Naive thymus-derived CD4-positive, alpha-beta T cell (primary cell): ENCODE data around the gene TIGD7. TPM values are rescaled to one million over a fixed set of nuclear protein-coding genes. Genes with fewer than 3 reads are reported as not detected.

Source experiments
- ATAC-seq: fragments of 150-1000 bp; cut with Tn5 transposase; 2 replicates; pipeline ENCODE4 v1.10.0; 2021; ENCODE audit warnings: mild to moderate bottlenecking, moderate library complexity
- CTCF ChIA-PET: fragments of 350-600 bp; sonication (Branson Sonifier 250); formaldehyde crosslinking; loops from one replicate; lab custom pipeline; 2021; ENCODE audit warnings: antibody characterized with exemption; lab: Charles Lee
- POLR2A ChIA-PET: fragments of 350-600 bp; sonication (Branson Sonifier 250); formaldehyde crosslinking; loops from one replicate; lab custom pipeline; 2021; ENCODE audit warnings: antibody characterized with exemption, inconsistent platforms; lab: Charles Lee
- DNase-seq, 9 donors: peaks; one replicate each; pipeline versions ENCODE4 v3.0.0 to v3.0.0-alpha.2; 2020 to 2022; ENCODE audit warnings: mixed read lengths in 1 of 9
- H3K27ac ChIP-seq: one replicate; pipeline ENCODE4 v1.7.0; 2013; ENCODE audit warnings: mild to moderate bottlenecking, low read depth, low read length, moderate library complexity
- H3K27me3 ChIP-seq, 2 donors: one replicate each; pipeline ENCODE4 v1.7.0; 2013; ENCODE audit warnings: low read length in 2 of 2, mild to moderate bottlenecking in 2 of 2, moderate library complexity in 2 of 2; ENCODE audit not compliant: control insufficient read depth in 2 of 2, insufficient read depth in 2 of 2
- H3K36me3 ChIP-seq, 3 experiments: 1 replicate in 2 of 3; 2 replicates in 1 of 3; pipeline ENCODE4 v1.7.0; 2013; ENCODE audit warnings: low read length in 3 of 3, mild to moderate bottlenecking in 3 of 3, moderate library complexity in 1 of 3; ENCODE audit not compliant: insufficient read depth in 3 of 3, control insufficient read depth in 2 of 3
- H3K4me1 ChIP-seq, 2 donors: one replicate each; pipeline ENCODE4 v1.7.0; 2013; ENCODE audit warnings: low read length in 2 of 2, mild to moderate bottlenecking in 2 of 2, moderate library complexity in 1 of 2; ENCODE audit not compliant: control insufficient read depth in 2 of 2, insufficient read depth in 2 of 2
- H3K4me3 ChIP-seq: 2 replicates; pipeline ENCODE4 v1.7.0; 2013; ENCODE audit warnings: mild to moderate bottlenecking, low read length
- H3K9me3 ChIP-seq, 3 experiments: 1 replicate in 2 of 3; 2 replicates in 1 of 3; pipeline ENCODE4 v1.7.0; 2013; ENCODE audit warnings: low read length in 3 of 3; ENCODE audit not compliant: control insufficient read depth in 2 of 3
- H3K27ac Mint-ChIP-seq, 9 donors: one replicate each; pipeline ENCODE4 v1.8.0; 2020 to 2022; ENCODE audit warnings: mixed read lengths in 9 of 9, mild to moderate bottlenecking in 8 of 9, moderate library complexity in 5 of 9, inconsistent platforms in 2 of 9
- H3K27me3 Mint-ChIP-seq, 5 donors: one replicate each; pipeline ENCODE4 v1.8.0; 2021 to 2022; ENCODE audit warnings: mixed read lengths in 5 of 5, mild to moderate bottlenecking in 1 of 5
- H3K36me3 Mint-ChIP-seq, 5 donors: one replicate each; pipeline ENCODE4 v1.8.0; 2020 to 2022; ENCODE audit warnings: mixed read lengths in 5 of 5, mild to moderate bottlenecking in 3 of 5, inconsistent platforms in 1 of 5
- H3K4me1 Mint-ChIP-seq, 7 donors: one replicate each; pipeline ENCODE4 v1.8.0; 2020 to 2022; ENCODE audit warnings: mixed read lengths in 7 of 7, mild to moderate bottlenecking in 3 of 7, inconsistent platforms in 1 of 7
- H3K4me3 Mint-ChIP-seq, 10 donors: one replicate each; pipeline ENCODE4 v1.8.0; 2020 to 2022; ENCODE audit warnings: mild to moderate bottlenecking in 10 of 10, mixed read lengths in 10 of 10, moderate library complexity in 6 of 10, inconsistent platforms in 2 of 10
- H3K9me3 Mint-ChIP-seq, 11 donors: one replicate each; pipeline ENCODE4 v1.8.0; 2020 to 2022; ENCODE audit warnings: mixed read lengths in 11 of 11, mild to moderate bottlenecking in 4 of 11, inconsistent platforms in 1 of 11, moderate library complexity in 1 of 11
- intact Hi-C, 2 donors: fragments of 100-400 bp; cut with micrococcal nuclease; formaldehyde crosslinking; loops; one replicate each; pipeline ENCODE4 v1.15.1; 2023
- polyA plus RNA-seq, 2 donors: library from polyadenylated mRNA; unstranded; fragments of 300-500 nt; fragmentation: Illumina TruSeq; gene quantifications; one replicate each; pipeline ENCODE4 v1.2.3, GENCODE V29; 2021
- total RNA-seq, 6 experiments: library from RNA in 5 of 6; stranded (reverse) in 5 of 6; gene quantifications; 1 replicate in 5 of 6; 2 replicates in 1 of 6; pipeline ENCODE4 v1.2.3 and lab custom pipeline; 2021 to 2026

Gene TIGD7
- total and polyA plus RNA-seq, 7 experiments from 2014 or later: 4.9 to 18.4 (median 5.6) TPM

DNA sequence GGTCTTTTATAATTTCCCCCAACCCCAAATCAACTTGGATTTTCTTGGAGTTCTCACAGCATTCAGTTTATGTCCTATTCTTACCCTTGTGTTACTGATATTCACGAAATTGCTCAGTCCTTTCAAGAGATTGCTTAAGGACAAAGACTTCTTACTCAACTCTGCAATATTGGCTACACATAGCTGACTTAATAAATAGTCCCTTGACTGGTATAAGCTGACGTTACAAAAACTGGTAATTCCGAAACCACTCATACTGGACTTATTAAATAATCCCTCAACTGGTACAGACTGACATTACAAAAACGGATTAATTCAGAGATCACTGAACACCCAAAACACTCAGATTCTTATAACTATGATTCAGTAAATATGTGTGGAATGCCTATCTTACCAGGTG, 860 bp downstream of the TIGD7 start:
- peaks cover 30 to 76% (median 61%) of the 10 kb centered on the region in 5 donors for H3K36me3 Mint-ChIP-seq
- H3K4me1 ChIP-seq: peaks cover 12 to 13% of the 10 kb centered on the region in 2 donors
- H3K9me3 Mint-ChIP-seq: peaks cover 19 to 77% (median 51%) of the 10 kb centered on the region in 11 donors
- H3K27ac Mint-ChIP-seq: peak overlapping the region in 8 of 9 donors; percentile 62 to 92 (median 82)
- DNase-seq (no peak), ATAC-seq (no peak)
- H3K27ac ChIP-seq: no peak overlapping the region
- POLR2A ChIA-PET: interaction anchor here (0.8 to 3.3 kb wide), 14 partner anchors 11 to 196 kb away, joined by 3 to 38 read pairs (median 4); partner anchors contain the start of genes CLUAP1, ZNF174, ZNF213 and ZNF263
- no peaks in the 10 kb centered on the region for H3K27me3 ChIP-seq
- H3K4me3 ChIP-seq: peak overlapping the region; percentile 78
- H3K4me1 Mint-ChIP-seq: peaks cover 4 to 38% (median 19%) of the 10 kb centered on the region in 7 donors
- peaks cover 0 to 70% (median 24%) of the 10 kb centered on the region in 3 experiments for H3K9me3 ChIP-seq
- no peaks in the 10 kb centered on the region for H3K27me3 Mint-ChIP-seq
- peaks cover 8 to 28% (median 10%) of the 10 kb centered on the region in 3 experiments for H3K36me3 ChIP-seq
- CTCF ChIA-PET: interaction anchor here (0.6 to 1.8 kb wide), 4 partner anchors 21 to 132 kb away, joined by 3 to 4 read pairs (median 3); partner anchors contain the start of gene ZNF263
- intact Hi-C loops: no loop called here
- peak overlapping the region; percentile 78 to 87 (median 84) for H3K4me3 Mint-ChIP-seq

DNA sequence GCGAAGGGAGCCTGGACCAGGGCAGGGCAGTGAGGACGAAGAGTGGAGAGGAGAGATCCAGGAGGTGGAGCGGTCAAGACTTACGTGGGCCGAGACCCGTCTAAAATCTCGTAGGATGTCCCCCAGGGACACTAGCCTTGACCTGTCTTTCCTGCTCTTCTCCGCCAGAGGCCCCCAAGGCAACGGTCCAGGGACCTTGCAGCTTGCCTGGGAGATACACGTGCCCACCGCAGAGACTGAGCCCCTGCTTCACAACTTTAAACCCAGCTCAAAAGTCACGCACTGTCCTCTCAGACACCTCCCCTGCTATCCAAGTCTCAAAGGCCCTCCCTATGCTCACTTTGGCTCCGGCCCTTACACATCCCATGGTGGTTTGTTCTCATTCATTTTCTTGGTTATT, 9.4 kb downstream of the TIGD7 start:
- POLR2A ChIA-PET: interaction anchor here (1.1 kb wide), 1 partner anchor 13 kb away, joined by 6 read pairs; no protein-coding TSS in a partner anchor

DNA sequence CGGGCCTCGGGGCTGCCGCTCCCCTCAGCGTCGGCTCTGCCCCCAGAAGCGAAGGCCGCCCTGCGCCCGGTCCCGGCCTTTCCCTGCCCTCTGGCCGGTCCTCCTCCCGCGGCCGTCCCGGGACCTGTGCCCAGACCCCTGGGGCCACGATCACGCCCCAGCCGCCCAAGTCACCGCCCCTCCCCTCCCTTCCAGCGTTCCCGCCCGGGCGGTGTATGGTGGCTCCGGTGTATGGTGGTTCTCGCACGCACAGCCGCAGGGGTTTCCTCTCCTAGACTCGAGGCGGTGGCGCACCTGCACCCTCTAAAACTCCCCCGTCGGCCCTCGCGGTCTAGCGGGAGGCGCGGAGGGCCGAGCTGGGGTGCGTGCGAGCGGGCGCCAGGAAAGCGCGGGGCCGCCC, 10.0 kb downstream of the TIGD7 start:
- Mint-ChIP-seq H3K36me3 (peaks cover 30 to 78% (median 57%) of the 10 kb centered on the region in 5 donors), H3K4me1 (peaks cover 0 to 7% (median 2%) of the 10 kb centered on the region in 7 donors), H3K27ac (no peak overlapping the region), H3K4me3 (no peak overlapping the region), H3K27me3 (no peaks in the 10 kb centered on the region), H3K9me3 (peaks cover 11 to 90% (median 77%) of the 10 kb centered on the region in 11 donors)
- ATAC-seq (no peak), DNase-seq (no peak)
- no peak overlapping the region for H3K27ac ChIP-seq
- CTCF ChIA-PET: no interaction called here
- H3K4me1 ChIP-seq: no peaks in the 10 kb centered on the region
- no peak overlapping the region for H3K4me3 ChIP-seq
- H3K36me3 ChIP-seq: peaks cover 4 to 32% (median 14%) of the 10 kb centered on the region in 3 experiments
- H3K9me3 ChIP-seq: peaks cover 4 to 90% (median 35%) of the 10 kb centered on the region in 3 experiments
- intact Hi-C loops: no loop called here
- POLR2A ChIA-PET: no interaction called here
- H3K27me3 ChIP-seq: no peaks in the 10 kb centered on the region

More for the DNA sequence above, 9.4 kb downstream of the TIGD7 start:
- Histone ChIP-seq H3K36me3 (peaks cover 0 to 26% (median 8%) of the 10 kb centered on the region in 3 experiments), H3K4me3 (no peak overlapping the region), H3K27ac (no peak overlapping the region), H3K4me1 (no peaks in the 10 kb centered on the region), H3K9me3 (peaks cover 4 to 89% (median 31%) of the 10 kb centered on the region in 3 experiments), H3K27me3 (no peaks in the 10 kb centered on the region)
- DNase-seq (no peak), ATAC-seq (no peak)
- Mint-ChIP-seq H3K9me3 (peaks cover 17 to 90% (median 77%) of the 10 kb centered on the region in 11 donors), H3K4me1 (peaks cover 0 to 7% (median 2%) of the 10 kb centered on the region in 7 donors), H3K27me3 (no peaks in the 10 kb centered on the region), H3K27ac (no peak overlapping the region), H3K4me3 (no peak overlapping the region), H3K36me3 (peaks cover 35 to 78% (median 57%) of the 10 kb centered on the region in 5 donors)
- CTCF ChIA-PET: interaction anchor here (1.0 kb wide), 1 partner anchor 17 kb away, joined by 3 read pairs; no protein-coding TSS in a partner anchor
- intact Hi-C loops: no loop called here

DNA sequence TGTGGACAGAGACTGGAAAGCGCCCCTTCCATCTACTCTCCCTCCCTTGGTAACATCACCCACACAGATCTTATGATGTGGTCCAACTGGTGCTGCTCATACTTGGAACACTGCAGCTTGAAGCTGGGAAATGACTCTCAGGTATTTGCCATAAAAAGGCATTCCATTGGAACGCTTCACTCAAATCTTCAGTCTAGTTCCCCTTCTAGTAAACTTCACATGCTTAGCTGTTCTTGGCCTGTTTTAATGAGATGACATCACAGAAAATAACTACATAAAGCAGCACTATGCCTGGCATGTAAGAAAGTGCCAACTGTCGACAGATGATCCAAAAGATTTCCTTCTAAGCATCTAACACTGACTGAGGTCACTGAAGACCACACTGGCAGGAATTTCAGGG, 12.6 kb downstream of the TIGD7 start:
- Mint-ChIP-seq H3K36me3 (peaks cover 25 to 81% (median 68%) of the 10 kb centered on the region in 5 donors), H3K4me1 (peaks cover 0 to 7% (median 2%) of the 10 kb centered on the region in 7 donors), H3K4me3 (no peak overlapping the region), H3K27ac (peak overlapping the region in 1 of 9 donors; percentile 36), H3K9me3 (peaks cover 9 to 92% (median 76%) of the 10 kb centered on the region in 11 donors), H3K27me3 (no peaks in the 10 kb centered on the region)
- ChIA-PET POLR2A (interaction anchor here (0.6 to 2.4 kb wide), 4 partner anchors 10 to 194 kb away, joined by 3 to 11 read pairs (median 4); partner anchors contain the start of gene ZNF263), CTCF (no interaction called here)
- H3K36me3 ChIP-seq: peaks cover 14 to 56% (median 28%) of the 10 kb centered on the region in 3 experiments
- H3K27me3 ChIP-seq: no peaks in the 10 kb centered on the region
- no peak for ATAC-seq
- intact Hi-C loops: no loop called here
- no peaks in the 10 kb centered on the region for H3K4me1 ChIP-seq
- no peak for DNase-seq
- H3K9me3 ChIP-seq: peaks cover 13 to 87% (median 49%) of the 10 kb centered on the region in 3 experiments
- H3K4me3 ChIP-seq: no peak overlapping the region
- H3K27ac ChIP-seq: no peak overlapping the region

DNA sequence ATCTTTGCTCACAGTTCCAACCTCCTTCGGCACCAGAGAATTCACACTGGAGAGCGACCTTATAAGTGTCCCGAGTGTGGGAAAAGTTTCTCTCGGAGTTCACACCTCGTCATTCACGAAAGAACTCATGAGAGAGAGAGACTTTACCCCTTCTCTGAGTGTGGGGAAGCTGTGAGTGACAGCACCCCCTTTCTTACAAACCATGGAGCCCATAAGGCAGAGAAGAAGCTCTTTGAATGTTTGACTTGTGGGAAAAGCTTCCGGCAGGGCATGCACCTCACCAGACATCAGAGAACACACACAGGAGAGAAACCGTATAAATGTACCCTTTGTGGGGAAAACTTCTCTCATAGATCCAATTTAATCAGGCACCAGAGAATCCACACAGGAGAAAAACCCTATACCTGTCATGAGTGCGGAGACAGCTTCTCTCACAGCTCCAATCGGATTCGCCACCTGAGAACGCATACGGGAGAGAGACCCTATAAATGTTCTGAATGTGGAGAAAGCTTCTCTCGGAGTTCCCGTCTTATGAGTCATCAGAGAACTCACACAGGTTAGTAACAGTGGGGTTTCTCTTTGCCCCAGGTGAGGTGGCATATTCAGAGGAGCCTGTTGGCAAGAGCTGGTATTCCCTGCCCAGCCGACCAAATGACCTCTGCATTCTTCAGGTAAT, 15.1 kb downstream of the TIGD7 start:
- no peaks in the 10 kb centered on the region for H3K27me3 Mint-ChIP-seq
- peaks cover 13 to 85% (median 45%) of the 10 kb centered on the region in 3 experiments for H3K9me3 ChIP-seq
- DNase-seq: no peak
- peaks cover 4 to 96% (median 77%) of the 10 kb centered on the region in 11 donors for H3K9me3 Mint-ChIP-seq
- ChIA-PET CTCF (no interaction called here), POLR2A (interaction anchor here (1.2 to 1.7 kb wide), 2 partner anchors 16 to 23 kb away, joined by 3 to 4 read pairs; no protein-coding TSS in a partner anchor)
- peaks cover under 1 to 5% of the 10 kb centered on the region in 2 donors for H3K4me1 ChIP-seq
- peak overlapping the region in 1 of 10 donors; percentile 11 for H3K4me3 Mint-ChIP-seq
- H3K27ac ChIP-seq: no peak overlapping the region
- no peak for ATAC-seq
- peaks cover 14 to 80% (median 39%) of the 10 kb centered on the region in 3 experiments for H3K36me3 ChIP-seq
- peaks cover 32 to 91% (median 80%) of the 10 kb centered on the region in 5 donors for H3K36me3 Mint-ChIP-seq
- intact Hi-C loops: loop anchor here in 1 of 2 donors (10.0 kb wide), 1 partner anchor 755 kb away; the partner anchor contains the start of genes CEMP1 and PDPK1
- H3K27me3 ChIP-seq: no peaks in the 10 kb centered on the region
- H3K4me3 ChIP-seq: peak overlapping the region; percentile 0
- H3K4me1 Mint-ChIP-seq: peaks cover 4 to 25% (median 16%) of the 10 kb centered on the region in 7 donors
- H3K27ac Mint-ChIP-seq: no peak overlapping the region

DNA sequence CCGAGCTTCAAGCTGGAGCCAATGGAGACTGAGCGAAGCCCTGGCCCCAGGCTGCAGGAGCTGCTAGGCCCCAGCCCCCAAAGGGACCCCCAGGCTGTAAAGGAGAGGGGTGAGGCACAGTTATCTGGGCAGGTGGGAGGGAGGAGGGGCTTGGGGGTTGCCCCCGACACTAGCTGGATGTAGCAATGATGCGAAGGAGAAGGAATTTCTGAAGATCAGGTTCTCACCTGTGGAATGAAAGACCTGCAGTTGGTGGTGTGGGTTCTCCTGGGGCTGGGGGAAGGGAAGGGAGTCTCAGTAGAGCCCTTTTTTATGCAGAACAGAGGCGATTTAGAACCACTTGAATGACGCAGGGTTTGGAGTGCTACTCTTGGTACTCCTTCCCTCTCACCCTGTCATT, 20.1 kb downstream of the TIGD7 start:
- ChIA-PET POLR2A (interaction anchor here (0.6 to 6.2 kb wide), 9 partner anchors 12 to 150 kb away, joined by 3 to 86 read pairs (median 6); partner anchors contain the start of genes TIGD7, ZNF174, ZNF200 and ZNF213), CTCF (no interaction called here)
- Mint-ChIP-seq H3K27ac (peak overlapping the region in 3 of 9 donors; percentile 23 to 98 (median 52)), H3K27me3 (peaks cover 0 to 3% (median 0%) of the 10 kb centered on the region in 5 donors), H3K9me3 (peaks cover 0 to 66% (median 38%) of the 10 kb centered on the region in 11 donors), H3K4me1 (peaks cover 21 to 48% (median 40%) of the 10 kb centered on the region in 7 donors), H3K36me3 (peaks cover 16 to 65% (median 62%) of the 10 kb centered on the region in 5 donors), H3K4me3 (peak overlapping the region; percentile 31 to 98 (median 96))
- H3K9me3 ChIP-seq: peaks cover 8 to 40% (median 18%) of the 10 kb centered on the region in 3 experiments
- H3K27me3 ChIP-seq: no peaks in the 10 kb centered on the region
- H3K4me1 ChIP-seq: peaks cover 18 to 26% of the 10 kb centered on the region in 2 donors
- no peak for DNase-seq
- H3K27ac ChIP-seq: no peak overlapping the region
- H3K36me3 ChIP-seq: peaks cover 10 to 54% (median 24%) of the 10 kb centered on the region in 3 experiments
- H3K4me3 ChIP-seq: peak overlapping the region; percentile 83
- ATAC-seq: no peak
- intact Hi-C loops: loop anchor here in 1 of 2 donors (10.0 kb wide), 1 partner anchor 750 kb away; the partner anchor contains the start of genes CEMP1 and PDPK1
